MCF 10A (cell line): ENCODE measurements around the gene PAPSS2. TPM values are rescaled to one million over a fixed set of nuclear protein-coding genes. Genes with fewer than 3 reads are reported as not detected.

Experiments
- BruUV-seq: library from RNA; stranded (reverse); fragments of 400-500 nt; replicated peaks from 2 replicates; lab custom pipeline; 2021; lab: Mats Ljungman, UMichigan
- CTCF ChIA-PET: fragments of 300-600 bp; sonication (Branson Sonifier 250); formaldehyde crosslinking; extraction: SDS; loops from one replicate; lab custom pipeline; 2021; ENCODE audit warnings: antibody characterized with exemption, inconsistent platforms; lab: Yijun Ruan, JAX
- POLR2A ChIA-PET: fragments of 300-600, 350-650 bp; sonication (Branson Sonifier 250); formaldehyde crosslinking; extraction: SDS; loops from one replicate; lab custom pipeline; 2020; ENCODE audit warnings: antibody characterized with exemption, inconsistent platforms; lab: Yijun Ruan, JAX
- DNase-seq: peaks from one replicate; pipeline ENCODE4 v3.0.0-alpha.2; 2018; ENCODE audit not compliant: unreplicated experiment
- H3K27ac Mint-ChIP-seq: one replicate; pipeline ENCODE4 v1.8.0; 2022; ENCODE audit warnings: mild to moderate bottlenecking, low read depth, mixed read lengths; ENCODE audit not compliant: unreplicated experiment
- H3K27me3 Mint-ChIP-seq: one replicate; pipeline ENCODE4 v1.8.0; 2022; ENCODE audit warnings: mixed read lengths; ENCODE audit not compliant: insufficient read depth, unreplicated experiment
- H3K36me3 Mint-ChIP-seq: one replicate; pipeline ENCODE4 v1.8.0; 2022; ENCODE audit warnings: mild to moderate bottlenecking, moderate library complexity, mixed read lengths; ENCODE audit not compliant: insufficient read depth, unreplicated experiment
- H3K4me1 Mint-ChIP-seq: one replicate; pipeline ENCODE4 v1.8.0; 2022; ENCODE audit warnings: mixed read lengths; ENCODE audit not compliant: insufficient read depth, unreplicated experiment
- H3K4me3 Mint-ChIP-seq: one replicate; pipeline ENCODE4 v1.8.0; 2022; ENCODE audit warnings: mild to moderate bottlenecking, moderate library complexity, mixed read lengths; ENCODE audit not compliant: unreplicated experiment
- H3K9me3 Mint-ChIP-seq: one replicate; pipeline ENCODE4 v1.8.0; 2022; ENCODE audit warnings: mixed read lengths; ENCODE audit not compliant: unreplicated experiment
- intact Hi-C: fragments of 100-400 bp; cut with micrococcal nuclease; formaldehyde crosslinking; loops from 2 replicates; pipeline ENCODE4 v1.14.1; 2022
- total RNA-seq: library from RNA; stranded (reverse); gene quantifications from 2 replicates; pipeline ENCODE4 v1.2.3, GENCODE V29; 2022
- TF ChIP-seq, protein P1 (sequence below): fragments of 200-600 bp; IDR thresholded peaks from one replicate; pipeline ENCODE4 v1.8.0; 2022; ENCODE audit warnings: antibody characterized with exemption, mild to moderate bottlenecking; ENCODE audit not compliant: unreplicated experiment

PAPSS2 gene
- total RNA-seq, 1 experiment from 2014 or later: 1.0 TPM

DNA sequence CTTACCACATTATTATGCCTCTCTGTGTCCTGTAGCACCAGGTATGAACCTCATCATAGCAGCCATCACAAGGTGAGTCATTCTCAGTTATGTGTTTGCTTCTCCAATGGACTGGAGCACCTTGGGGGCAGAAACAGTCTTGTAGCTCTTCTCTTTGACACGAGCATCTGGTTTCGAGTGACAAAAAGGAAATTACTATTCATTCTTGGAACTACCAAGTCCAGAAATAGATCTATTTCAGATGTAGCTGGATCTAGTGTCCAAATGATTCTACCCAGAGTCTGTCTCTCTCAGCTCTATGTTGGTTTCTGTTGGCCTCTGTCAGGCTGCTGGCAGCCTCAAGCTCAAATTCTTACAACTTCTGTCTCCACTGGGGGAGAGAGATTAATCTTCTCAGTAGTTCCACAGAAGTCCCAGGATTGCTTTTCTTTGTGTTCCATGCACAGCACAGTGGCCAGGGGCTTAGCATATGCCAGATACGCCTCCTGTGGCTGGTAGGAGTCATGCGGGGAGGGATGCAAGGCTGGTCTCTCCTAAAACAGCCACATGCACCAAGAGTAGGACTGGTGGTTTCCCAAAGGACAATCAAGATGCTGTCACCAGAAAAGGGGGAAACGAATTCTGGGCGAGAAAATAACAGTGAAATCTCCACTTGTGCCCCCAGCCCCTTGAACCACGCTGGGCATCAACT lies 37.2 kb upstream of the PAPSS2 start:
- BruUV-seq: no TSS peak
- CTCF ChIA-PET: no interaction called here
- no peak for DNase-seq
- peaks cover 9% of the 10 kb centered on the region for H3K4me1 Mint-ChIP-seq
- POLR2A ChIA-PET: interaction anchor here (0.6 kb wide), 1 partner anchor 111 kb away, joined by 3 read pairs; no protein-coding TSS in a partner anchor
- H3K27me3 Mint-ChIP-seq: no peaks in the 10 kb centered on the region
- no peaks in the 10 kb centered on the region for H3K9me3 Mint-ChIP-seq
- intact Hi-C loops: no loop called here
- H3K4me3 Mint-ChIP-seq: no peak overlapping the region
- no peaks in the 10 kb centered on the region for H3K36me3 Mint-ChIP-seq
- TF ChIP-seq, protein P1, sequence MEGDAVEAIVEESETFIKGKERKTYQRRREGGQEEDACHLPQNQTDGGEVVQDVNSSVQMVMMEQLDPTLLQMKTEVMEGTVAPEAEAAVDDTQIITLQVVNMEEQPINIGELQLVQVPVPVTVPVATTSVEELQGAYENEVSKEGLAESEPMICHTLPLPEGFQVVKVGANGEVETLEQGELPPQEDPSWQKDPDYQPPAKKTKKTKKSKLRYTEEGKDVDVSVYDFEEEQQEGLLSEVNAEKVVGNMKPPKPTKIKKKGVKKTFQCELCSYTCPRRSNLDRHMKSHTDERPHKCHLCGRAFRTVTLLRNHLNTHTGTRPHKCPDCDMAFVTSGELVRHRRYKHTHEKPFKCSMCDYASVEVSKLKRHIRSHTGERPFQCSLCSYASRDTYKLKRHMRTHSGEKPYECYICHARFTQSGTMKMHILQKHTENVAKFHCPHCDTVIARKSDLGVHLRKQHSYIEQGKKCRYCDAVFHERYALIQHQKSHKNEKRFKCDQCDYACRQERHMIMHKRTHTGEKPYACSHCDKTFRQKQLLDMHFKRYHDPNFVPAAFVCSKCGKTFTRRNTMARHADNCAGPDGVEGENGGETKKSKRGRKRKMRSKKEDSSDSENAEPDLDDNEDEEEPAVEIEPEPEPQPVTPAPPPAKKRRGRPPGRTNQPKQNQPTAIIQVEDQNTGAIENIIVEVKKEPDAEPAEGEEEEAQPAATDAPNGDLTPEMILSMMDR: no peak
- no peak overlapping the region for H3K27ac Mint-ChIP-seq

DNA sequence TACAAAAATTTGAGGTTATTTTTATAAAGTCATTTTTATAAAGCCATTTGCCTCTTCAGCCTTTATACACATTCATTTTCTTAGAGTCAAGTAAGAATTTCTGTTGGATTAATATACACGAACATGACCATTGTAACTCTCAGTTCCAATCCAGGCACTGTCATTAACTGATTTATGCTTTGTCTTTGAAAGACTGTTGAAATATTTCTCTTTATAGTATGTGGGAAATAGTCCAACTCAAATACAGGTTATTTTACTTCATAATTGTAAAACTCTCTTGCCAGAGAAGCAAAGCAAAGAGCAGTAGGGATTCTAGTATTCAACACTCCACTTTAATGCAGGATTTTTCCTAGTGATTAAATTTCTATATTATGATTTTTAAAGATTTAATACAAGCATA lies 36.5 kb upstream of the PAPSS2 start:
- Mint-ChIP-seq H3K27ac (no peak overlapping the region), H3K9me3 (no peaks in the 10 kb centered on the region), H3K4me3 (no peak overlapping the region), H3K4me1 (peaks cover 9% of the 10 kb centered on the region), H3K36me3 (no peaks in the 10 kb centered on the region), H3K27me3 (no peaks in the 10 kb centered on the region)
- ChIA-PET POLR2A (no interaction called here), CTCF (no interaction called here)
- TF ChIP-seq, protein P1: no peak
- no peak for DNase-seq
- intact Hi-C loops: no loop called here
- BruUV-seq: no TSS peak

DNA sequence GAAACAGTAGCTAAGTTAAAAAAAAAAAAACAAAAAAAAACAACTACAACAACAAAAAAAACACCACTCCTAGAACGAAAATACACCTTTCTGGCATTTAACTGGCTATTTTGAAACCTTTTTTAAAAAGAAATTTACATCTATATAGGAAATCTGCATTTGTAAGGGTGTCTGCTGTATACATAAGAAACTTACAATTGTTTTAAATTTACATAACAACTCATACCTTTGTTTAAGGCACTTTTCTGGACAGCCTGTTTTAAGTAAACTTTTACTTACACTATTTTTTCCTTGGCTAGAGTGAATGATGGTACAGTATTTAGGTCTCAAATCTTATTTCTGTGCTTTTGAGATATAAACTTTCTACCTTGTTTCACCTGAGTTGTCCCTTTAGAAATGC lies 34.0 kb upstream of the PAPSS2 start:
- TF ChIP-seq, protein P1: no peak
- Mint-ChIP-seq H3K9me3 (no peaks in the 10 kb centered on the region), H3K4me3 (no peak overlapping the region), H3K27ac (no peak overlapping the region), H3K27me3 (no peaks in the 10 kb centered on the region), H3K4me1 (no peaks in the 10 kb centered on the region), H3K36me3 (no peaks in the 10 kb centered on the region)
- CTCF ChIA-PET: interaction anchor here (0.6 to 1.2 kb wide), 2 partner anchors 12 to 94 kb away, joined by 3 read pairs; no protein-coding TSS in a partner anchor
- POLR2A ChIA-PET: interaction anchor here (1.0 to 1.1 kb wide), 2 partner anchors 32 to 39 kb away, joined by 3 to 4 read pairs; no protein-coding TSS in a partner anchor
- no TSS peak for BruUV-seq
- intact Hi-C loops: no loop called here
- DNase-seq: no peak

DNA sequence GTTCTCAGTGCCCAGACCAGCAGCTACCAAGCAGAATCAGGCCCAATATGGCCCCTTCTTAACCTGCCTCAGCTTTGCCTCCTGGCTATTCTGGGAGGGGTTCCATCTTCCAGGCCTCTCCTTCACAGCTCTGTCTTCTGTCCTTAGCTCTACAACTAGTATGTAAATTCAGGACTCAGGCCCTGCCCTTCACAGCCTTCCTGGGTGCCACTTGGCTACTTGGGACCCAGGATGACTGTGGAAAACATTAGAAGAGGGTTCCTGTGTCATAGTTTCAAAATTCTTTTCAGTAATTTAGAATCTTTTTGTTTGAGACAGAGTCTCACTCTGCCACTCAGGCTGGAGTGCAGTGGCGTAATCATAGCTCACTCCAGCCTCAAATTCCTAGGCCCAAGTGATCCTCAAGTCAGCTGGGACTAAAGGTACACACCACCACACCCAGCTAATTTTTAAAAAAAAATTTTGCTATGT lies 33.2 kb upstream of the PAPSS2 start:
- H3K27ac Mint-ChIP-seq: no peak overlapping the region
- no peak for DNase-seq
- H3K4me3 Mint-ChIP-seq: no peak overlapping the region
- no peaks in the 10 kb centered on the region for H3K9me3 Mint-ChIP-seq
- H3K4me1 Mint-ChIP-seq: no peaks in the 10 kb centered on the region
- intact Hi-C loops: no loop called here
- TF ChIP-seq, protein P1: no peak
- BruUV-seq: no TSS peak
- no peaks in the 10 kb centered on the region for H3K36me3 Mint-ChIP-seq
- ChIA-PET CTCF (interaction anchor here (0.7 to 1.2 kb wide), 3 partner anchors 12 to 74 kb away, joined by 3 to 4 read pairs (median 3); no protein-coding TSS in a partner anchor), POLR2A (interaction anchor here (1.3 kb wide), 1 partner anchor 40 kb away, joined by 3 read pairs; no protein-coding TSS in a partner anchor)
- H3K27me3 Mint-ChIP-seq: no peaks in the 10 kb centered on the region
